ENCODE results near the gene CAVIN4.

- TF ChIP-seq CTCF (IDR thresholded peaks at IDR 0.05) (no peak), POLR2A (IDR thresholded peaks at IDR 0.05) (no peak), EP300 (IDR thresholded peaks at IDR 0.05) (no peak), POLR2AphosphoS5 (IDR thresholded peaks at IDR 0.05) (no peak)
Observed at GRCh38 chr9:100590481-100590880, 12.6 kb downstream of the CAVIN4 start.
